GM12872 (cell line): ENCODE data around the gene PDE1C.

Experiments
- TF ChIP-seq, protein P1 (sequence below): IDR thresholded peaks from 3 replicates; pipeline ENCODE4 v1.5.1; 2011; ENCODE audit warnings: low read depth, mild to moderate bottlenecking, low read length, moderate library complexity; ENCODE audit not compliant: insufficient read depth

The PDE1C gene

GRCh38 chr7:32066441-32066840 is 3.8 kb downstream of the PDE1C start:
- TF ChIP-seq, protein P1, sequence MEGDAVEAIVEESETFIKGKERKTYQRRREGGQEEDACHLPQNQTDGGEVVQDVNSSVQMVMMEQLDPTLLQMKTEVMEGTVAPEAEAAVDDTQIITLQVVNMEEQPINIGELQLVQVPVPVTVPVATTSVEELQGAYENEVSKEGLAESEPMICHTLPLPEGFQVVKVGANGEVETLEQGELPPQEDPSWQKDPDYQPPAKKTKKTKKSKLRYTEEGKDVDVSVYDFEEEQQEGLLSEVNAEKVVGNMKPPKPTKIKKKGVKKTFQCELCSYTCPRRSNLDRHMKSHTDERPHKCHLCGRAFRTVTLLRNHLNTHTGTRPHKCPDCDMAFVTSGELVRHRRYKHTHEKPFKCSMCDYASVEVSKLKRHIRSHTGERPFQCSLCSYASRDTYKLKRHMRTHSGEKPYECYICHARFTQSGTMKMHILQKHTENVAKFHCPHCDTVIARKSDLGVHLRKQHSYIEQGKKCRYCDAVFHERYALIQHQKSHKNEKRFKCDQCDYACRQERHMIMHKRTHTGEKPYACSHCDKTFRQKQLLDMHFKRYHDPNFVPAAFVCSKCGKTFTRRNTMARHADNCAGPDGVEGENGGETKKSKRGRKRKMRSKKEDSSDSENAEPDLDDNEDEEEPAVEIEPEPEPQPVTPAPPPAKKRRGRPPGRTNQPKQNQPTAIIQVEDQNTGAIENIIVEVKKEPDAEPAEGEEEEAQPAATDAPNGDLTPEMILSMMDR: no peak

- TF ChIP-seq, protein P1: no peak
These were observed 6.6 kb downstream of the PDE1C start for GRCh38 chr7:32063614-32064013.

DNA sequence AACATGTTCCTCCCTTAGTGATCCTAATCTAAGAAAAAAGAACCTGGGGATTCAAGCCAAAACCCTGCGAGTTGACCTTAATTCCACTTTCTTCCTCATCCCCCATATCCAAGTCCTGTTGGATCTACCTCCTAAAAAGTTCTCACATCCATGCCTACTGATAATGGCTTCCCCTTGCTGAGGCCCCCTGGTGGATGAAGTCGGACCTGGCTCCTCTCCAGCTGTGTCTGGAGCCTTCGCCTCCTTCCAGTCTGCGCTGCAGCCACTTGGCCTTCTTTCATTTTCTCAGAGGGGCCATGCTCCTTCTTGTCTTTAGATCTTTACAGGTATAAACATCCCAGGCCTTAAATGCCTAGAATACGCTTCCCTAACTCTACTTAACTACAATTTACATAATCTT is 8.1 kb downstream of the PDE1C start:
- TF ChIP-seq, protein P1: peak; percentile 75

GRCh38 chr7:32061346-32061745 is 8.9 kb downstream of the PDE1C start:
- TF ChIP-seq, protein P1: no peak

- TF ChIP-seq, protein P1: no peak
These were observed 10.8 kb downstream of the PDE1C start for GRCh38 chr7:32059289-32060011.

- TF ChIP-seq, protein P1: no peak
These were observed 12.2 kb downstream of the PDE1C start for GRCh38 chr7:32058002-32058401.

- TF ChIP-seq, protein P1: no peak
These were observed 13.4 kb downstream of the PDE1C start for GRCh38 chr7:32056767-32057166.
